Esophagus muscularis mucosa (tissue), 4 donors: ENCODE data around the gene C4orf50. TPM values are rescaled to one million over a fixed set of nuclear protein-coding genes. Genes with fewer than 3 reads are reported as not detected.

Experiments
- DNase-seq: peaks from one replicate; pipeline ENCODE4 v3.0.0-alpha.2; 2017; ENCODE audit errors: extremely low spot score
- H3K27ac ChIP-seq, 4 donors: fragments of 200-600 bp; sonication (generic); replicated peaks in 1 of 4; 1 replicate in 3 of 4; 2 replicates in 1 of 4; pipeline ENCODE4 v1.5.1; 2016 to 2019; ENCODE audit warnings: mild to moderate bottlenecking in 1 of 4
- H3K27me3 ChIP-seq, 4 donors: fragments of 200-600 bp; sonication (generic); one replicate each; pipeline versions ENCODE4 v1.5.1 to v1.6.0; 2016 to 2019
- H3K36me3 ChIP-seq, 4 donors: fragments of 200-600 bp; sonication (generic); one replicate each; pipeline ENCODE4 v1.5.1; 2016 to 2019
- H3K4me1 ChIP-seq, 4 donors: fragments of 200-600 bp; sonication (generic); one replicate each; pipeline ENCODE4 v1.5.1; 2016 to 2019
- H3K4me3 ChIP-seq, 4 donors: fragments of 200-600 bp; sonication (generic); 1 replicate in 2 of 4; 2 replicates in 2 of 4; pipeline ENCODE4 v1.5.1; 2016 to 2019; ENCODE audit warnings: mild to moderate bottlenecking in 4 of 4, moderate library complexity in 1 of 4
- H3K9me3 ChIP-seq, 4 donors: fragments of 200-600 bp; sonication (generic); 1 replicate in 3 of 4; 2 replicates in 1 of 4; pipeline ENCODE4 v1.5.1; 2016 to 2019
- CTCF ChIP-seq, 3 experiments: fragments of 200-600 bp in 2 of 3; fragments of 450-650 bp in 1 of 3; sonication (generic) in 2 of 3; IDR thresholded peaks; one replicate each; pipeline ENCODE4 v1.5.1; 2017 to 2019; ENCODE audit warnings: antibody characterized with exemption in 3 of 3, mild to moderate bottlenecking in 2 of 3, moderate library complexity in 1 of 3
- EP300 ChIP-seq: sonication (generic); formaldehyde crosslinking; IDR thresholded peaks from one replicate; pipeline ENCODE4 v1.6.1; 2017; ENCODE audit warnings: antibody characterized with exemption
- POLR2A ChIP-seq: fragments of 450-650 bp; IDR thresholded peaks from one replicate; pipeline ENCODE4 v1.6.1; 2017; ENCODE audit warnings: antibody characterized with exemption, moderate library complexity, mild to moderate bottlenecking, low read depth
- POLR2AphosphoS5 ChIP-seq, 2 donors: sonication (generic); formaldehyde crosslinking; IDR thresholded peaks; one replicate each; pipeline ENCODE4 v1.6.1; 2017; ENCODE audit warnings: antibody characterized with exemption in 2 of 2
- WGBS: methylation state at CpG from one replicate; pipeline ENCODE4 v1.1.5; 2018; 5-methylcytosine and 5-hydroxymethylcytosine counted together
- intact Hi-C: fragments of 100-400 bp; cut with DNase I; formaldehyde crosslinking; loops from one replicate; pipeline ENCODE4 v1.15.1; 2023
- total RNA-seq, 4 donors: library from RNA; depleted of rRNA; stranded (reverse); fragments of >200 nt; gene quantifications; one replicate each; pipeline versions ENCODE4 v1.1.0 to v1.2.1, GENCODE V29; 2016

The C4orf50 gene
- total RNA-seq, 4 donors from 2014 or later = 0.11 to 0.42 (median 0.26) TPM

GRCh38 chr4:5906191-5906590 is 112.0 kb downstream of the C4orf50 start:
- no peaks in the 10 kb centered on the region for H3K4me1 ChIP-seq
- no peak overlapping the region for H3K27ac ChIP-seq
- peaks cover 0 to 63% (median 2%) of the 10 kb centered on the region in 4 donors for H3K27me3 ChIP-seq
- WGBS = 17% methylated on average over 5 of the region's 5 CpGs
- no peak for DNase-seq
- no peak overlapping the region for H3K4me3 ChIP-seq
- TF ChIP-seq EP300 (no peak), CTCF (IDR thresholded peaks at IDR 0.05) (no peak), POLR2A (no peak), POLR2AphosphoS5 (IDR thresholded peaks at IDR 0.05) (no peak)
- H3K9me3 ChIP-seq = peaks cover 0 to 28% (median 16%) of the 10 kb centered on the region in 4 donors
- intact Hi-C loops = no loop called here
- H3K36me3 ChIP-seq = no peaks in the 10 kb centered on the region

GRCh38 chr4:5905714-5906113 is 112.5 kb downstream of the C4orf50 start:
- Histone ChIP-seq H3K9me3 (peaks cover 0 to 28% (median 16%) of the 10 kb centered on the region in 4 donors), H3K4me1 (no peaks in the 10 kb centered on the region), H3K4me3 (no peak overlapping the region), H3K27me3 (peaks cover 0 to 68% (median 2%) of the 10 kb centered on the region in 4 donors), H3K27ac (no peak overlapping the region), H3K36me3 (no peaks in the 10 kb centered on the region)
- TF ChIP-seq POLR2AphosphoS5 (IDR thresholded peaks at IDR 0.05) = no peak
- no peak for TF ChIP-seq CTCF (IDR thresholded peaks at IDR 0.05)
- no peak for TF ChIP-seq POLR2A
- no peak for TF ChIP-seq EP300
- no peak for DNase-seq
- intact Hi-C loops = no loop called here
- 20% methylated on average over 8 of the region's 8 CpGs for WGBS

- DNase-seq = no peak
- TF ChIP-seq POLR2A (no peak), CTCF (IDR thresholded peaks at IDR 0.05) (no peak), EP300 (no peak), POLR2AphosphoS5 (IDR thresholded peaks at IDR 0.05) (no peak)
- Histone ChIP-seq H3K36me3 (no peaks in the 10 kb centered on the region), H3K4me3 (no peak overlapping the region), H3K27me3 (peaks cover 0 to 97% (median 2%) of the 10 kb centered on the region in 4 donors), H3K4me1 (no peaks in the 10 kb centered on the region), H3K27ac (no peak overlapping the region), H3K9me3 (peaks cover 0 to 17% (median 9%) of the 10 kb centered on the region in 4 donors)
- intact Hi-C loops = no loop called here
- WGBS = 79% methylated on average over 5 of the region's 5 CpGs
Observed at GRCh38 chr4:5900844-5901243, 117.4 kb downstream of the C4orf50 start.

GRCh38 chr4:5899881-5900280 is 118.3 kb downstream of the C4orf50 start:
- Histone ChIP-seq H3K27ac (no peak overlapping the region), H3K4me1 (no peaks in the 10 kb centered on the region), H3K27me3 (peaks cover 0 to 97% (median 2%) of the 10 kb centered on the region in 4 donors), H3K4me3 (no peak overlapping the region), H3K36me3 (no peaks in the 10 kb centered on the region), H3K9me3 (peaks cover 0 to 17% (median 9%) of the 10 kb centered on the region in 4 donors)
- TF ChIP-seq POLR2A (no peak), CTCF (IDR thresholded peaks at IDR 0.05) (no peak), POLR2AphosphoS5 (IDR thresholded peaks at IDR 0.05) (no peak), EP300 (no peak)
- DNase-seq = no peak
- intact Hi-C loops = no loop called here
- 54% methylated on average over 5 of the region's 5 CpGs for WGBS

- no peak for TF ChIP-seq POLR2AphosphoS5 (IDR thresholded peaks at IDR 0.05)
- TF ChIP-seq CTCF (IDR thresholded peaks at IDR 0.05) = no peak
- TF ChIP-seq POLR2A = no peak
- TF ChIP-seq EP300 = no peak
- no peaks in the 10 kb centered on the region for H3K36me3 ChIP-seq
- H3K27me3 ChIP-seq = peaks cover 0 to 97% (median 2%) of the 10 kb centered on the region in 4 donors
- no peak overlapping the region for H3K27ac ChIP-seq
- H3K4me3 ChIP-seq = no peak overlapping the region
- no peaks in the 10 kb centered on the region for H3K4me1 ChIP-seq
- peaks cover 0 to 17% (median 9%) of the 10 kb centered on the region in 4 donors for H3K9me3 ChIP-seq
- 80% methylated on average over 1 of the region's 1 CpG for WGBS
- intact Hi-C loops = no loop called here
- DNase-seq = no peak
Observed at GRCh38 chr4:5899396-5899795, 118.8 kb downstream of the C4orf50 start.
